ENCODE results near the gene BBX. TPM values are rescaled to one million over a fixed set of nuclear protein-coding genes. Genes with fewer than 3 reads are reported as not detected.
A peak's percentile ranks its signal among the peaks of the same experiment; 100 is the strongest.

BBX gene
- total and polyA plus RNA-seq, 2 of the 13 experiments (the other 11 are each of a cell fraction or from before 2014, with no cell fraction given): 13.7 to 23.2 TPM

- no peak for TF ChIP-seq KIAA2018 (CRISPR knock-in tag; IDR thresholded peaks at IDR 0.05; ENCODE audit: borderline replicate concordance)
- TF ChIP-seq ZNF749 (CRISPR knock-in tag; IDR thresholded peaks at IDR 0.05; ENCODE audit: borderline replicate concordance): no peak
- TF ChIP-seq REST (IDR thresholded peaks at IDR 0.05; ENCODE audit: borderline replicate concordance in 1 of 2, low read depth in 1 of 2, low read length in 2 of 2): no peak
- no peak for TF ChIP-seq ZNF546 (CRISPR knock-in tag; conservative IDR thresholded peaks at IDR 0.05)
- no peak for TF ChIP-seq MYPOP (CRISPR knock-in tag; IDR thresholded peaks at IDR 0.05)
- TF ChIP-seq ZNF704 (CRISPR knock-in tag; IDR thresholded peaks at IDR 0.05; ENCODE audit: borderline replicate concordance): no peak
- no peak for TF ChIP-seq ZNF574 (CRISPR knock-in tag; IDR thresholded peaks at IDR 0.05)
- TF ChIP-seq ZNF614 (CRISPR knock-in tag; IDR thresholded peaks at IDR 0.05; ENCODE audit: borderline replicate concordance): no peak
- TF ChIP-seq FOXA3 (CRISPR knock-in tag; IDR thresholded peaks at IDR 0.05): peak; percentile 50
- TF ChIP-seq AHR (CRISPR knock-in tag; IDR thresholded peaks at IDR 0.05): no peak
- TF ChIP-seq EP300 (IDR thresholded peaks at IDR 0.05; ENCODE audit: low read depth in 2 of 2, low read length in 2 of 2): peak in 1 of 2 experiments; percentile 66; a peak in 1 of 4 replicates
- no peak for TF ChIP-seq EP300 (CRISPR knock-in tag; IDR thresholded peaks at IDR 0.05; ENCODE audit: borderline replicate concordance)
These were observed 274.0 kb downstream of the BBX start (continued) for GRCh38 chr3:107796791-107797190.
